HG02642 (cell line): Measurements from ENCODE around the gene RARG.
A peak's percentile ranks its signal among the peaks of the same experiment; 100 is the strongest.

Source experiments
- ATAC-seq: cut with Tn5 transposase; IDR thresholded peaks from one replicate; pipeline ENCODE4 v1.9.1; 2021; ENCODE audit warnings: mild to moderate bottlenecking; ENCODE audit not compliant: unreplicated experiment, poor library complexity

Gene RARG

DNA sequence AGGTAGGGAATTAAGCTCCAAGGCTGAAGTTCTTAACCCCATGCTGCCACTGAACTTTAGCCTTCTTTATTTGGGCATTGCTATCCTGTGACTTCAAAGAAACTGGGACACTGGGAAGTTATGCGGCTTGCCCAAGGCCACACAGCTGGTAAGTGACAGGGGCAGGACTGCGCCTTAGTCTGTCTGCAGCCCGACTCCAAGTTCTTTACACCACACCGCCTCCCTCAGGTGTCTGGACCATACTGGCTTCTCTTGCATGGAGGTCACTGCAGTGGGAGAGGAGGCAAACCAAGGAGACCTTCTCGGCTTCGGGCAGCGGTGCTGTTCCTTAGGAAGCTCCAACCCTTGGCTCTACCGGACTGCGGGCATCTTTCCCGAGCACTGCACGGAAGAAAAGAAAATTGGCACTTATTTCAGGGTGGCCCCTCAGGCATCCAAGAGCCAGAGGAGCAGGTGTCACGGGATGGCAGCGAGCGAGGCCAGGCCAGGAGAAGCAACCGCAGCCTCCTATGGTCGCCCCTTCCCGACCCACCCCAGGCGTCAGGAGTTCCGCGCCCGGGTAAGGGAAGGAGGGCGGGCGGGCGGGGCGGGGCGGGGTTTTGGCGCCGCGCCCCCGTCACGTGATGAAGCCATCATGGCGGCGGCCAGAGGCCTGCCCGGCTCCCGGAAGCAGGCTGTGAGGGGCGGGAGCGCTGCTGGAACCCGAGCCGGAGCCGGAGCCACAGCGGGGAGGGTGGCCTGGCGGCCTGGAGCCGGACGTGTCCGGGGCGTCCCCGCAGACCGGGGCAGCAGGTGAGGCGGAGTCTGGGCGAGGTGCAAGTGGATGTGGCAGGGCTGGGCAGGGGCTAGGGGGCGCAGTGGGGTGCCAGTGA, 19.7 kb upstream of the RARG start:
- ATAC-seq: peak; percentile 90

GRCh38 chr12:53245286-53245685, 13.3 kb upstream of the RARG start:
- ATAC-seq: no peak

GRCh38 chr12:53244337-53244736, 12.3 kb upstream of the RARG start:
- no peak for ATAC-seq

- ATAC-seq: no peak
These were observed 9.8 kb upstream of the RARG start for GRCh38 chr12:53241623-53242412.

DNA sequence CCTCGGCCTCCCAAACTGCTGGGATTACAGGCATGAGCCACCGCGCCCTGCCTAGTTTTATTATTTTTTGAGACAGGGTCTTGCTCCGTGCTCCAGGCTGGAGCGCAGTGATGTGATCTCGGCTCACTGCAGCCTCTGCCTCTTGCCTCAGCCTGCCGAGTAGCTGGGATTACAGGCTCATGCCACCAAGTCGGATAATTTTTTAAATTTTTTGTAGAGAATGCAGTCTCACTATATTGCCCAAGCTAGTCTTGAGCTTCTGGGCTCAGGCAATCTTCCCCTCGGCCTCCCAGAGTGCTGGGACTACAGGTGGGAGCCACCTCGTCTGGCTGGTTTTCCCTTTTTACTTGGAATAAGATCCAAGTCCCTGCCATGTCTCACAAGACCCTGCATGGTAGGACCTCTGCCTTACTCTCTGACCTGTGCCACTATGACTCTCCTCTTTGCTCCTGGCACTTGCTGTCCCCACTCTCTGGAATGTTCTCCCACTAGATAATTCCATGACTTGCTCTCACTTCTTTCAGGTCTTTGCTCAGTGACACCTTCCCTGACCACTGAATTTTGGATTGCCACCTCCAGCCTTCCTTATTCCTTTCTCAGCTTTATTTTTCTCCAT, 7.7 kb upstream of the RARG start:
- no peak for ATAC-seq

- no peak for ATAC-seq
These were observed 4.6 kb upstream of the RARG start for GRCh38 chr12:53236443-53237111.

- no peak for ATAC-seq
These were observed 3.9 kb upstream of the RARG start for GRCh38 chr12:53235742-53236442.

- no peak for ATAC-seq
These were observed 3.2 kb upstream of the RARG start for GRCh38 chr12:53235164-53235563.

DNA sequence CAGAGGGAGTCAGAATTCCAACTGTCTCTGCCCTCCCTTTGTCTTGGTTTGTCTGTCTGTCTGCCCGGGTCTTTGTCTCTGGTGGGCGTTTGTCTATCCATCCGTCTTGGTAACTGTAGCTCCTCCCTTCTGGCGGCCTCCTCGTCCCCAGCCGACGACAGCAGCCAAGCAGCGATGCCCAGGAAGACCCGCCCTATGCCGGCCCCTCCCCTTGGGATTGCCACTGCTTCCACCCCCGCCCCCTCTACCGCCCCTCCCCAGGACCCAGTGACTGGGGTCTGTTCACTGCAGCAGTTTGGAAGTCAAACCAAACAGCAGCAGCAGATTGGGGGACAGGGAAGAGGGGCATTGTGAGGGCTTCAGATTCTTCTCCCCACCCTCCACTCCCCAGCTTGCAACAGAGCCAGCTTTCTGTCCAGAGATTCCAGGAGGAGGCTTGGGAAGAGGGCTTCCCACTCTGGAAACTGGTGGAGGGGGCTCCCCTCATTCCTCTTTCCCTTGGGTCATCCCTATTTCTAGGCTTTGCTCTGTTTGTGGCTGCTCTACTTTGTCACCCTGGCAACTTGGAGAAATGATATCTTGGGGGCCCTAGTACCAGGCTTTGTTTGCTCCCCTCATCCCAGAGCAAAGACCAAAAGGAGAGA, 2.4 kb upstream of the RARG start:
- ATAC-seq: no peak

DNA sequence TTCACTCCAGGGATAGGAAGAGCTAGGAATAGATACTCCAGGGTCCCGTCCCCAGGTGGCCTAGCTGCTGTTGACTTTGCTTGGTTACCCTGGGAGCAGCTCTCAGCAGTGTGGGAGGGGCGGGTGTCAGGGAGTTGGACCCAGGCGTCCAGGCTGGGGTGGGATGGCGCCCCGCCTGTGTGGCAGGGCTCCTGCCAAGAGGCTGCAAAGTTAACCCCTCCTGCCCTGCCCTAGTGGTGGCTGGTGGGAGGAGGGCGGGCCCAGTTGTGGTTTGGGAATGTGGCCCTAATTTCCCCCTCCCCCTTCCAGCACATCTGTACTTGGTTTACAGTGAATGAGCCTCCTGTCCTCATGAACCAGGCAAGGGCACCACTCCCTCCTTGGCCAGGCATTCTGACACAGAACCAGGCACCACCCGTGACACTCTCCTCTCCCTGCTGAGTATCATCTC, 1.7 kb upstream of the RARG start:
- no peak for ATAC-seq

DNA sequence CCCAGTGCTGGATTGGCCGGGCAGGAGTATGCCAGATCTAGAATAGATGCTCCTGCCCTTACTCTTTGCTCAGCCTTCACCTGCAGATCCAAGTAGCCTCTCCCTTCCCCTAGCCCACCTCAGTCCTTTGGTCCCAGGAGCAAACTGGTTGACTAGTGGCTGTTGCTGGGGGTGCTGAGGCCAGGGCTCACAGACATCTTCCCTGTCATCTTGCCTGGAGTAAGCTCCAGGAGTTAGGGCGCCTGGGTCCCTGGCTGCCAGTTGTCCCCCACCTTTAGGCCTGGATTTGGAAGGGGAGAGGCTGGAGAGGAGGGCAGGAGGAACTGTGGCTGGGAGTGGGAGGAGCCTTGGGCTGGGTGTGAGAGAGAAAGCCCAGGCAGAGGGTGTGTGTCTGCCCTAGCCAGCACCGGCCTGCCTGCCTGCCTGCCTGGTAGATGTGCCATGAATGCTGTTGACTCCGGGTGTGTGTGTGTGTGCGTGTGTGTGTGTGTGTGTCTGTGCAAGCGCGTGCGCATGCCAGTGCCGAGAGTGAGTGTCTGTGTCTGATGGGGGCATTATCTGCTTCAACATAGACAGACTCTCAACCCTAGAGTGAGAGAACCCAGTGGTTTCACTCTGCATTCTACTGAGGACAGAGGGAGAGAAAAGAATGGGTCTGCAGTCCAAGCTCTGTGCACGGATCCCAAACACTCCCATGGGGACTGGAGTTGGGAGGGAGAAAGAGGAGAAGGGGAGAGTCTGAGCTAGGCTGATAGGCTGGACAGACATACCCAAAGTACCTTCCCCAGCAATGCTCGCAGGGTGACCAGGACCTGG, 845 bp upstream of the RARG start:
- ATAC-seq: peak; percentile 28

DNA sequence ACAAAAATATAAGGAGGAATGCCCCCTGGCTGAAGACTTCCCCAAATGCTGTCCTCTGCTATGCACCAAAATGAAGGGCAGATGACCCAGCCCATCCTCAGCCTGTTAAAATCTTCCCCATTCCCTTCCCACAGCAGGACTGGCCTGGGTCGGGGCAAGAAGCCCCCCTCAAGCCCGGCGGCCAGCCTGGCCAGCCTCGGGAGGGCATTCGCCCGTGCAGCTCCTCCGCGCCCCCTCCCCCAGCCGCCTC, 413 bp downstream of the RARG start:
- ATAC-seq: no peak

DNA sequence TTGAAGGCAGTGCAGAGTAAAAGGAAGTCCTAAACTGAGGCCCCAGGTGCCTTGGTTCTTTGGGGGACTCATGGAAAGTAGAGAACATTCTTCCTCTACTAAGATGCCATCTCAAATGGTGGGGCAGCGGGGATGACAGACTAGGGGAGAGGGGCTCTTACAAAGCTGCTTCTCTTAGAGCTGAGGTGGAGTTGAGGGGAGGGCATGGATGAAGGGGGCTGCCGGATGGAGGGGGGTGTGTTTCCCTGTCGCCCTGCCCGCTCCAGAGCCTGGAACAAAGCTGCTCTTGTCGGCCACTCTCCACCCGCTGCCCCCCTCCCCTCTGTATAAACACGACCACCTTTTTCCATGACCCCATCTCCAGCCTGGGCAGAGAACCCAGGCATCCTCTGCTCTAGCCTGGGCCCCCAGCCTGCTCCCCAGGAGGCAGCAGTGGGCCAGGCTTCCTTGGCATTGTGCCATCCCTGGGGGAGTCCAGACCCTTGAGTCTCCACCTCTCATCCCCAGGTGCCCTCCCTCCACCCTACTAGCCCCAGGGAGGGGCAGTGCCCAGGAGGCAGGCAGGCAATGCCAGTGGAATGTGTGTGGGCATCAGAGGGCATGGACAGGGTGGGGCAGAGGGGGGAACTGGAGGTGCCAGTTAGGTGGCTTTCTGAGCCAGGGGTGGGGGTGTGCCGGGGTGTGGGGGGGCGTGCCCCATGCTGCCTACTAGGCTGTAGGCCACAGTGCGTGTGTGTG, 1.7 kb downstream of the RARG start:
- no peak for ATAC-seq

DNA sequence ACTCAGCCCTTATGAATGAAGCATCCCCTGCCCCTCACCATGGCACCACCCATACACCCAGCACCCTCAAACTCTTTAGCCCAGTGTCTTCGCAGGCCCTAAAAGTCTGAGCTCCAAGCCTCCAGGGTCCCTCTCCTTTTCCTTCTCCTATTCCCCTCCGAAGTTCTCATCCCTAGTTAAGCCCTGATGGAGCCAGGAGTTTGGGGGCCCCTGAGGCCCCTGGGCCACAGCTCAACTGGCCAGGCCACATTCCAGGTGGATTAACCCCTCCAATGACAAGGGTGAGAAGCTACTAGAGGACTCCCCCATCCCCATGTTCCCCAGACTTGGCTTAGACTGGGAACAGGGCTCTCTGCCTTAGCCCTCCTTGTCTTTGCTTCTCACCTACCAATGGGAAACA, 2.6 kb downstream of the RARG start:
- no peak for ATAC-seq

- ATAC-seq: no peak
These were observed 4.2 kb downstream of the RARG start for GRCh38 chr12:53227836-53228235.

DNA sequence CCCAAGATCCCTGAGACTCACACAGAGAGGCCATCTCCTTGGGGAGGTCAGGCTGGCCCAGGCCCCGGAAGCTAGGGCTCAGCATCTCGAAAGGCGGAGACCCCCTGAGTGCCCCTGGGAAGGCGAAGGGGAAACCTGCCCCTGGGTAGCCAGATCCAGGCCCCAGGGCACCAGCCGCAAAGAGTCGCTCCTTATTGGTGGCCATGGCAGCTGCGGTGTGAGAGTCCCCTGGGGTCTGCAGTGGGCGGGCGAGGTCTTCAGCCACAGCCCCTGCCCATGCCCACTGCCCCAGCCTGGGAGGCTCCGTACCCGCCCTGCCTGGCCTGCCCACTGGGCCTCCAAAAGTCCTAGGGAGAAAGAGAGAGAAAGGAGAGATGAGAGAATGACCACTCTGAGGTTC, 4.7 kb downstream of the RARG start:
- no peak for ATAC-seq

DNA sequence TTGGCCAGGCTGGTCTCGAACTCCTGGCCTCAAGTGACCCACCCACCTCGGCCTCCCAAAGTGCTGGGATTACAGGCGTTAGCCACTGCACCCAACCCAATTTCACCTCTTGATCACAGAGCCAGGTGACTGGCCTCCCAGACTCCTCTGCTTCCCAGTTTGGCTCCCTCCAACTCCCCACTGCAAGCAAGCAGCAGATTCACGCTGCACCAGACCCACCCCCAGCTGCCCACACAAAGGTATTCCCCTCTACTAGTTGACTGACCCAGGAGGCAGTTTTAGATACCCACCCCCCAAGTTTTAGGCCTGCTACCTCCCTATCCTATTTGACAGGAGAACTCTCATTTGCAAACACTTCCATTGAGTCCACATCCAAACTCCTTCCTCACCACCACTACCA, 5.2 kb downstream of the RARG start:
- no peak for ATAC-seq
